Vagina (tissue), 2 donors: ENCODE results near the gene LDLRAD4.

ENCODE experiments used
- POLR2A ChIP-seq, 2 donors: fragments of 450-650 bp; IDR thresholded peaks; one replicate each; pipeline ENCODE4 v1.6.1; 2017; ENCODE audit warnings: antibody characterized with exemption in 2 of 2, mild to moderate bottlenecking in 2 of 2, moderate library complexity in 2 of 2
- POLR2AphosphoS5 ChIP-seq, 2 donors: sonication (generic); formaldehyde crosslinking; IDR thresholded peaks; one replicate each; pipeline ENCODE4 v1.9.0; 2017; ENCODE audit warnings: antibody characterized with exemption in 2 of 2, mild to moderate bottlenecking in 2 of 2, low read depth in 1 of 2; ENCODE audit not compliant: insufficient read depth in 1 of 2
- TF ChIP-seq, protein P1 (sequence below), 3 experiments: fragments of 450-650 bp in 2 of 3; fragments of 200-600 bp in 1 of 3; sonication (generic) in 1 of 3; IDR thresholded peaks; one replicate each; pipeline ENCODE4 v1.5.1; 2017 to 2019; ENCODE audit warnings: antibody characterized with exemption in 3 of 3, mild to moderate bottlenecking in 2 of 3, moderate library complexity in 2 of 3

DNA sequence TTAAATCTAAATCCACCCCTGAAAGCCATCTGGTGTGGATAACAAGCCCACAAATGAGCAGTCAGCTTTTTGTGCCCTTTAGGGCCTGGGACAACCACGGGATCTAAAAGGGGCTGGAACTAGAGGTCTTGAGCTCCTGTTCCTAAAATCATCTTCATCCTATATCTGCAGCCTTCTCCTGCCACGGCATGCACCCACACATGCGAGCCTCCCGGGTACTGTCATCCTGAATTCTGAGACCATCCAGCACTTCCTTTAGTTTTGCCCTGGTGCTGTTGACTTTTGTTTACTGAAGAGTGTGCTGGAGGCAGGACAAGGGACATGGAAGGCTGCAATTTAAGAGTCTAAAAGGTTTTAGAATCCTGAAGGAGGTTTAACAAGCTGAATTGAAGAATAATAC is 324.6 kb downstream of the LDLRAD4 start:
- TF ChIP-seq POLR2A (IDR thresholded peaks at IDR 0.05): no peak
- TF ChIP-seq, protein P1, sequence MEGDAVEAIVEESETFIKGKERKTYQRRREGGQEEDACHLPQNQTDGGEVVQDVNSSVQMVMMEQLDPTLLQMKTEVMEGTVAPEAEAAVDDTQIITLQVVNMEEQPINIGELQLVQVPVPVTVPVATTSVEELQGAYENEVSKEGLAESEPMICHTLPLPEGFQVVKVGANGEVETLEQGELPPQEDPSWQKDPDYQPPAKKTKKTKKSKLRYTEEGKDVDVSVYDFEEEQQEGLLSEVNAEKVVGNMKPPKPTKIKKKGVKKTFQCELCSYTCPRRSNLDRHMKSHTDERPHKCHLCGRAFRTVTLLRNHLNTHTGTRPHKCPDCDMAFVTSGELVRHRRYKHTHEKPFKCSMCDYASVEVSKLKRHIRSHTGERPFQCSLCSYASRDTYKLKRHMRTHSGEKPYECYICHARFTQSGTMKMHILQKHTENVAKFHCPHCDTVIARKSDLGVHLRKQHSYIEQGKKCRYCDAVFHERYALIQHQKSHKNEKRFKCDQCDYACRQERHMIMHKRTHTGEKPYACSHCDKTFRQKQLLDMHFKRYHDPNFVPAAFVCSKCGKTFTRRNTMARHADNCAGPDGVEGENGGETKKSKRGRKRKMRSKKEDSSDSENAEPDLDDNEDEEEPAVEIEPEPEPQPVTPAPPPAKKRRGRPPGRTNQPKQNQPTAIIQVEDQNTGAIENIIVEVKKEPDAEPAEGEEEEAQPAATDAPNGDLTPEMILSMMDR (IDR thresholded peaks at IDR 0.05): no peak
- TF ChIP-seq POLR2AphosphoS5 (IDR thresholded peaks at IDR 0.05; ENCODE audit: insufficient read depth in 1 of 2, low read depth in 1 of 2): no peak
